Measurements from ENCODE around the gene COL9A3.

The COL9A3 gene

DNA sequence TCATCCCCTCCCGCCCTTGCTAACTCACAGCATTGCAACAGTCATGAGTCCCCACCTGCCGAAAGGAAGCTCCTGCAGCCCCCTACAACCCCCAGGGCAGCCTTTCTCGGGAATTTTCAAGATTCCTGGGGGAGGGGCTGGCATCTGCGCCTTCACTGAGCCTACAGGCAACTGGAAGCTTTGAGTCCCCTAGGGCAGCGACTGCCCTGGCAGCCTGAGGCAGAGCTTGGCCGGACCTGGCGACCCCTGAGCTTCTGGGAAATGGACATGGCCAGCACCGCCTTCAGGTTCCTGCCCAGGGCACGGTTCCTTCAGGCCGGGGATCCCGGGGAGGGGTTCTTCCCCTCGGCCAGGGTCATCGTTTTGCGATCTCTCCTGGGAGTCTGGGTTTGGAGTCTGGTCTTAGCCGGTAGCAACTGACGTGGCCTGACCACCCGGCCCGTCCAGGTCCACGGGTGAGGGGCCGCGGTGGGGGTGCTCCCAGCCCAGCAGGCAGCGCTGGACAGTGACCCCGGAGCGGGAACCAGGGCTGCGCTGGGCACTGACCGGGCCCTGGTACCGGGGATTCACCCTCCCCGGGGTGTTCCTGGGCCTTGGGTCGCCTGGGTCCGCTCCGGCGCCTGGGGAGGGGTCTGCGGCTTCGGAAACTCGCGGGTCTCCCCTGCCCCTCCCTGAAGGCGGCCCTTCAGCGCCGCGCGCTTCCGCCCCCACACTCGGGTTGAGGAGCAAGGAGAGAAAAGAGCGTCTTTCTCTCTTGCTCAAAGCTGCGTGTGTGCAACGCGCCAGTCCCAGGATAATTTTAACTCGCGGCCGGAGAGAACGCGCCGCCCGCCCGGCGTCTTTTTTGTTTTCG is 593 bp upstream of the COL9A3 start:
- no peak for DNase-seq (ENCODE audit: low read depth)
- H3K4me3 ChIP-seq (ENCODE audit: control insufficient read depth, low read depth, low read length): no peak overlapping the region
- TF ChIP-seq, protein P1, sequence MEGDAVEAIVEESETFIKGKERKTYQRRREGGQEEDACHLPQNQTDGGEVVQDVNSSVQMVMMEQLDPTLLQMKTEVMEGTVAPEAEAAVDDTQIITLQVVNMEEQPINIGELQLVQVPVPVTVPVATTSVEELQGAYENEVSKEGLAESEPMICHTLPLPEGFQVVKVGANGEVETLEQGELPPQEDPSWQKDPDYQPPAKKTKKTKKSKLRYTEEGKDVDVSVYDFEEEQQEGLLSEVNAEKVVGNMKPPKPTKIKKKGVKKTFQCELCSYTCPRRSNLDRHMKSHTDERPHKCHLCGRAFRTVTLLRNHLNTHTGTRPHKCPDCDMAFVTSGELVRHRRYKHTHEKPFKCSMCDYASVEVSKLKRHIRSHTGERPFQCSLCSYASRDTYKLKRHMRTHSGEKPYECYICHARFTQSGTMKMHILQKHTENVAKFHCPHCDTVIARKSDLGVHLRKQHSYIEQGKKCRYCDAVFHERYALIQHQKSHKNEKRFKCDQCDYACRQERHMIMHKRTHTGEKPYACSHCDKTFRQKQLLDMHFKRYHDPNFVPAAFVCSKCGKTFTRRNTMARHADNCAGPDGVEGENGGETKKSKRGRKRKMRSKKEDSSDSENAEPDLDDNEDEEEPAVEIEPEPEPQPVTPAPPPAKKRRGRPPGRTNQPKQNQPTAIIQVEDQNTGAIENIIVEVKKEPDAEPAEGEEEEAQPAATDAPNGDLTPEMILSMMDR (conservative IDR thresholded peaks at IDR 0.05; ENCODE audit: control insufficient read depth, insufficient read depth, low read depth, low read length): no peak

DNA sequence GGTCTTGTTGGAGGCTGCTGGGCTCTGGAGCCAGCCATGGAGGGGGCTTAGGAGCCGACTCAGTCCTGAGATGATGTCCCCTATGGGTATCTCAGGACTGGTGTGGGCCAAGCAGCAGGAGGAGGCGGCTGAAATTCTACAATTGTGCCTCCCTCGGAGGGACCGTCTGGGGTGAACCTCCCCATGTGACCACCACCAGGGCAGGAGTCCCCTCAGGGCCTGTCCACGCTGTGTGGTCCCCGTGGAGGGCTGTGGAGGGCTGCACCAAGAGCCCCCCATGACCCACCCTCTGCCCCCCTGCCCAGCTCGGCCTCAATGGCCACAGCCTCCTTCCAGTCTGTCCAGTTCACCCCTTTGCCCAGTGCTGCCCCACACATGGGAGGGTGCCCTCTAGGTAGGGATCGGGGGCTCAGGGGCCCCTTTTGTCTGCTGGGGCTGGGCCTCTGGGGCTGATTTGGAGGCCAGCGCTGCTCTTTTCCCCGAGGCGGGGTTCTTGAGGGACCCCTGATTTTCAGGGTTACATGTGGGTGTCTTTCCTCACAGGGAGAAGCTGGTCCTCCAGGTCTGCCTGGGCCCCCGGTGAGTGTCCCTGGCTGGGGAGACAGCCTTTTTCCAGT is 1.2 kb downstream of the COL9A3 start:
- TF ChIP-seq, protein P1 (conservative IDR thresholded peaks at IDR 0.05; ENCODE audit: control insufficient read depth, insufficient read depth, low read depth, low read length): no peak
- H3K4me3 ChIP-seq (ENCODE audit: control insufficient read depth, low read depth, low read length): no peak overlapping the region
- no peak for DNase-seq (ENCODE audit: low read depth)

DNA sequence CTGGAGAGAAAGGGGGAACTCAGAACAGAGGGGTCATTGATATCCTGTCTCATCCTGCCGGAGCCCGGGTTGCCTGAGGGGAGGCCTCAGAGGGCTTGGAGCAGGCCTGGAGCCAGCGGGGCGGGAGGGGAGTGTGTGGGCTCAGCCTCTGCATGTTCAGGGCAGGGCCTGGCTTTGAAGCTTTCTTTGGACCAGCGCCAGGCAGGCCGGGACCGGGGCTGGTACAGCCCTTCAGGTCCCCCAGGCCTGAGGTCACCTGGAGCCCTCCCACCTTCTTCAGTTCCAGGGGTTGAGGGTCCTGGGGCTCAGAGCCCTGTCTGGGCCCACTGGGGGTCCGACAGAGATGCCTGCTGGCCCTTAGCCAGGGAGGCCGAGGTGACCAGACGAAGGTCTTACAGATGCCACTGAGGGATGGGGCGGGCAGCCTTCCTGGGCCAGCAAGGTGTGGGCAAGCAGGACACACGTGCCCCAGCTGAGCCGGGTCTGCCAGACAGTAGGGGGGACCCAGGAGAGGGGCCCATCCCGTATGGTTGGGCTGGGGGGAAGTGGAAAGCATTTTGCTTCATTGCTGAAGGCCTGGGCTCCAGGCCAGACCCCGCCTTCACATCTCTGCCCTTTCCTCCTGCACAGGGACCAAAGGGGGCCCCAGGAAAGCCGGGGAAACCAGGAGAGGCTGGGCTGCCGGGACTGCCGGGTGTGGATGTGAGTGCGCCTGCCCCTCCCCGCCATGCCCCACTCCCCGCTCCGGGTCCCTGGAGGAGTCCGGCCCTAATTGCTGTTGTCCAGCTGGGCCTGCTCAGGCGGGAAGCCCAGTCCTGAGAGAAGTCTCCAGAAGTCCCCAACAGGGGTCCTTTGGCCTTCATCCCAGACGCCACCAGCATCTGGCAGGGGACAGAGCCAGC is 2.0 kb downstream of the COL9A3 start:
- peak; percentile 52 for DNase-seq (ENCODE audit: low read depth)
- TF ChIP-seq, protein P1 (conservative IDR thresholded peaks at IDR 0.05; ENCODE audit: control insufficient read depth, insufficient read depth, low read depth, low read length): no peak
- no peak overlapping the region for H3K4me3 ChIP-seq (ENCODE audit: control insufficient read depth, low read depth, low read length)

DNA sequence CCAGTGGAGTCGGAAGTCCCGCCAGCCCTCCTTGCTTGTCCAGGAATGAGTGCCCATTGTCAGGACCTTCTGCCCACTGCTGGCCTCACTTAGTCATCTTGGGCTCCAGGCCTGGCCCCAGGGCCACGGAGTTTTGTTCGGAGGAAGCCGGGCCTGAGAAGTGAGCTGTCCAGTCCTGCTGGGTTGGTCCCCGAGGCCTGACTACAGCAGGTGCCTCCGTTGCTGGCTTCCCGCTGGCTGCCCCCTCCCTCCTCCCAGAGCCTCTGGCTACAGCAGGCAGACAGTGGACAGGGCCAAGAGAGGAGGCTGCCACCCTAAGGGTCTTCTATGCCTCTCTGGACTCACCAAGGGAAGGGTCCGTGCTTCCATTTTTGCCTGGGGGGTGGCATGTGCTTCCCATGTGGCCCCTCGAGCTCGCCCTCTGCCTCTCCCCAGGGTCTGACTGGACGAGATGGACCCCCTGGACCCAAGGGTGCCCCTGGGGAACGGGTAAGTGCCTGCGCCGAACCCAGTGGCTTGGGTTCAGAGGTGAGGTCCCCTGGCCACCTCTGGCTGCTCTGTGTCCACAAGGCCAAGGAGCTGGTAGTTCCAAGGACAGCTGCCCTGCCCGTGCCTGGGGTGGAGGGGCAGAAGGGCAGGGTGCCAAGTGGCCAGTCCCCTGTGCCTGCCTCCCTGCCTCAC is 2.8 kb downstream of the COL9A3 start:
- H3K4me3 ChIP-seq (ENCODE audit: control insufficient read depth, low read depth, low read length): no peak overlapping the region
- TF ChIP-seq, protein P1 (conservative IDR thresholded peaks at IDR 0.05; ENCODE audit: control insufficient read depth, insufficient read depth, low read depth, low read length): no peak
- DNase-seq (ENCODE audit: low read depth): peak; percentile 69

DNA sequence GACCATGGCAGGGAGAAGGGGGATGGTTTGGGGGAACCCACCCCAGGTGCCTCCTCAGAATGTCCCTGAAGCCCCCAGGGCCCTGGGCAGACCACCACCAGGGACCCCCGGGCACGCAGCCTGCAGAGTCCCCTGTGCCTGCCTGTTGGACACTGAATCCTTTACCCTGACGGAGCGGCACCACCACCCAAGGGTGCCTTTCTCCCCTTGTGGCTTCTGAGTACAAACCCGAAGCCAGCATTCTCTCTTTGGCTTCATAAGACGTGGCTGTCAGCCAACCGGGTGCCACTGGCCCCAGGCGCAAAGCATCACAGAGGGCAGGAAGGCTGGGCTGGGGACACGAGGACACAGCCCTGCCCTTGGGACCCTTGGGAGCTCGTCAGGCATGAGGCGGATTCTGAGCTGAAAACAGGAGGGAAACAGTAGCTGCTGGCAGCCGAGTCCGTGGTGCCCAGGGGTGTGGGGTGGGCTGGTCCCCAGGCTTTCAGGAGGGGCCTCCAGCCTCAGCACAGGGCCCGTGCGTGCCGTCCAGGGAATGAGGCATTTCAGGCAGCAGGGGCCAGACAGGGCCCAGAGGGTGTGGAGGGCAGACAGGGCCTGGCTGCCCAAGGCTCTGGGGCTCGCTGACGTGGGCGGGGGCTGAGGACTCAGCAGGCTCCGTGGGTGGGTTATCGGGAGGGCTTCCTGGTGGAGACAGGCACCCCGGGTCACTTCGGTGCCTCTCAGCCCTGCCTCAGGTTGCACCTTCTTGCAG is 3.5 kb downstream of the COL9A3 start:
- H3K4me3 ChIP-seq (ENCODE audit: control insufficient read depth, low read depth, low read length): no peak overlapping the region
- DNase-seq (ENCODE audit: low read depth): no peak
- TF ChIP-seq, protein P1 (conservative IDR thresholded peaks at IDR 0.05; ENCODE audit: control insufficient read depth, insufficient read depth, low read depth, low read length): no peak
